ENCODE data around the gene KIF3A. TPM values are rescaled to one million over a fixed set of nuclear protein-coding genes. Genes with fewer than 3 reads are reported as not detected.

The KIF3A gene
- total RNA-seq, 1 experiment from 2014 or later, result 16.4 TPM

Other genes starting within 250 kb of the KIF3A start
- gene IRF1, start 246.8 kb downstream of the KIF3A start, total RNA-seq (2014; rRNA removed; shearing (Covaris generic)), result 4.0 and 9.1 TPM in 2 replicates
- gene IL5, start 194.0 kb downstream of the KIF3A start, total RNA-seq (2014; rRNA removed; shearing (Covaris generic)), result not detected in 2 replicates
- gene RAD50, start 180.6 kb downstream of the KIF3A start, total RNA-seq (2014; rRNA removed; shearing (Covaris generic)), result 31.6 and 32.5 TPM in 2 replicates
- not detected in 2 replicates for gene IL13, start 79.4 kb downstream of the KIF3A start, total RNA-seq (2014; rRNA removed; shearing (Covaris generic))
- gene IL4, start 63.6 kb downstream of the KIF3A start, total RNA-seq (2014; rRNA removed; shearing (Covaris generic)), result not detected in 2 replicates
- not detected in 2 replicates for gene CCNI2, start 9.9 kb upstream of the KIF3A start, total RNA-seq (2014; rRNA removed; shearing (Covaris generic))
- 48.1 and 55.4 TPM in 2 replicates for gene SEPTIN8, start 39.7 kb upstream of the KIF3A start, total RNA-seq (2014; rRNA removed; shearing (Covaris generic))
- gene SOWAHA, start 75.8 kb upstream of the KIF3A start, total RNA-seq (2014; rRNA removed; shearing (Covaris generic)), result not detected in 2 replicates
- gene SHROOM1, start 93.1 kb upstream of the KIF3A start, total RNA-seq (2014; rRNA removed; shearing (Covaris generic)), result 5.6 and 6.1 TPM in 2 replicates
- 0.36 and 2.4 TPM in 2 replicates for gene GDF9, start 128.9 kb upstream of the KIF3A start, total RNA-seq (2014; rRNA removed; shearing (Covaris generic))
- 198 and 275 TPM in 2 replicates for gene UQCRQ, start 129.1 kb upstream of the KIF3A start, total RNA-seq (2014; rRNA removed; shearing (Covaris generic))
- gene LEAP2, start 136.1 kb upstream of the KIF3A start, total RNA-seq (2014; rRNA removed; shearing (Covaris generic)), result 0.38 and 1.9 TPM in 2 replicates
- gene AFF4, start 226.1 kb upstream of the KIF3A start, total RNA-seq (2014; rRNA removed; shearing (Covaris generic)), result 40.1 and 48.0 TPM in 2 replicates